DND-41 (cell line): ENCODE results near the gene WDR49.

Experiments used
- ATAC-seq: fragments of 200-7000 bp; cut with Tn5 transposase; 3 replicates; pipeline ENCODE4 v1.9.1; 2021; ENCODE audit warnings: low read depth; ENCODE audit not compliant: insufficient read depth
- DNase-seq: peaks from one replicate; pipeline ENCODE4 v3.0.0-alpha.2; 2020
- H2AFZ ChIP-seq: 2 replicates; pipeline ENCODE4 v1.6.0; 2012; ENCODE audit warnings: low read depth, low read length
- H3K27ac ChIP-seq: 2 replicates; pipeline ENCODE4 v1.5.1; 2012; ENCODE audit warnings: low read length, inconsistent platforms
- H3K27me3 ChIP-seq: fragments of 200-600 bp; sonication (generic); 2 replicates; pipeline ENCODE4 v1.6.0; 2012; ENCODE audit warnings: low read length, mild to moderate bottlenecking, inconsistent platforms; ENCODE audit not compliant: insufficient read depth, poor library complexity
- H3K36me3 ChIP-seq: 2 replicates; pipeline ENCODE4 v1.5.1; 2012; ENCODE audit warnings: low read length, inconsistent platforms; ENCODE audit not compliant: insufficient read depth
- H3K4me1 ChIP-seq: 2 replicates; pipeline ENCODE4 v1.5.1; 2012; ENCODE audit warnings: mild to moderate bottlenecking, low read length; ENCODE audit not compliant: insufficient read depth
- H3K4me2 ChIP-seq: 2 replicates; pipeline ENCODE4 v1.6.0; 2012; ENCODE audit warnings: mild to moderate bottlenecking, moderate library complexity, low read length, inconsistent platforms; ENCODE audit not compliant: insufficient read depth
- H3K4me3 ChIP-seq, 2 experiments: fragments of 200-600 bp in 1 of 2; shearing (Covaris generic) in 1 of 2; 2 replicates each; pipeline ENCODE4 v1.5.1; 2012 to 2016; ENCODE audit warnings: inconsistent platforms in 2 of 2, low read length in 2 of 2, mild to moderate bottlenecking in 2 of 2, low read depth in 1 of 2, moderate library complexity in 1 of 2
- H3K79me2 ChIP-seq: 2 replicates; pipeline ENCODE4 v1.6.0; 2012; ENCODE audit warnings: low read length, inconsistent platforms; ENCODE audit not compliant: insufficient read depth
- H3K9ac ChIP-seq: 2 replicates; pipeline ENCODE4 v1.6.0; 2012; ENCODE audit warnings: low read depth, mild to moderate bottlenecking, inconsistent platforms, low read length, moderate library complexity
- H3K9me3 ChIP-seq: 2 replicates; pipeline ENCODE4 v1.5.1; 2012; ENCODE audit warnings: low read length, moderate library complexity, mild to moderate bottlenecking, inconsistent platforms; ENCODE audit not compliant: insufficient read depth, severe bottlenecking
- H4K20me1 ChIP-seq: 2 replicates; pipeline ENCODE4 v1.6.0; 2012; ENCODE audit warnings: low read length; ENCODE audit not compliant: insufficient read depth
- EZH2 ChIP-seq: IDR thresholded peaks from 3 replicates; pipeline ENCODE4 v1.6.1; 2012; ENCODE audit warnings: borderline replicate concordance, low read depth, mild to moderate bottlenecking, moderate library complexity, low read length, inconsistent platforms; ENCODE audit not compliant: severe bottlenecking
- TF ChIP-seq, protein P1 (sequence below): IDR thresholded peaks from 2 replicates; pipeline ENCODE4 v1.5.1; 2012; ENCODE audit warnings: borderline replicate concordance, low read length, moderate library complexity, mild to moderate bottlenecking; ENCODE audit not compliant: poor library complexity, severe bottlenecking; ENCODE audit errors: extremely low read depth

The WDR49 gene

DNA sequence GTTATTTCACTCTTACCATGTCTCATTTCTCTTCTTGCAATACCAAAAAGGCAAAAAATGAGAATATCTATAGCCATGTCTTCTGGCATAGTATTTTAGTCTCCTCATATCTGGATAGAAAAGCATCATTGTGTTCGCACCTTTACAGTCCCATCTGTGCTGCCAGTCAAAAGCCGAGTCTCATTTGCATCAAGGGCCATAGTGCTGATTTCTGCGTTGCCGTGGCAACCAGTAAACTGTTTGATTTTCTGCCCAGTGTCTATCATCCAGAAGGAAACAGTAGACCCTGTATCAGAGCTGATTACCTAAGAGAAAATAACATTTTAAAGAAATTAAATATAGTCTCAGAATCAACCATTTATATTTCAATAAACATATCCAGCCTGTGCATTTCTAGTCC is 93.8 kb downstream of the WDR49 start:
- Histone ChIP-seq H3K27me3 (no peaks in the 10 kb centered on the region), H3K9me3 (no peaks in the 10 kb centered on the region), H3K79me2 (no peaks in the 10 kb centered on the region), H3K4me2 (no peak overlapping the region), H2AFZ (no peak overlapping the region), H3K4me3 (no peak overlapping the region), H4K20me1 (no peaks in the 10 kb centered on the region), H3K36me3 (no peaks in the 10 kb centered on the region), H3K27ac (no peak overlapping the region), H3K9ac (no peak overlapping the region), H3K4me1 (no peaks in the 10 kb centered on the region)
- DNase-seq (no peak), ATAC-seq (no peak)
- no peak for TF ChIP-seq EZH2
- TF ChIP-seq, protein P1, sequence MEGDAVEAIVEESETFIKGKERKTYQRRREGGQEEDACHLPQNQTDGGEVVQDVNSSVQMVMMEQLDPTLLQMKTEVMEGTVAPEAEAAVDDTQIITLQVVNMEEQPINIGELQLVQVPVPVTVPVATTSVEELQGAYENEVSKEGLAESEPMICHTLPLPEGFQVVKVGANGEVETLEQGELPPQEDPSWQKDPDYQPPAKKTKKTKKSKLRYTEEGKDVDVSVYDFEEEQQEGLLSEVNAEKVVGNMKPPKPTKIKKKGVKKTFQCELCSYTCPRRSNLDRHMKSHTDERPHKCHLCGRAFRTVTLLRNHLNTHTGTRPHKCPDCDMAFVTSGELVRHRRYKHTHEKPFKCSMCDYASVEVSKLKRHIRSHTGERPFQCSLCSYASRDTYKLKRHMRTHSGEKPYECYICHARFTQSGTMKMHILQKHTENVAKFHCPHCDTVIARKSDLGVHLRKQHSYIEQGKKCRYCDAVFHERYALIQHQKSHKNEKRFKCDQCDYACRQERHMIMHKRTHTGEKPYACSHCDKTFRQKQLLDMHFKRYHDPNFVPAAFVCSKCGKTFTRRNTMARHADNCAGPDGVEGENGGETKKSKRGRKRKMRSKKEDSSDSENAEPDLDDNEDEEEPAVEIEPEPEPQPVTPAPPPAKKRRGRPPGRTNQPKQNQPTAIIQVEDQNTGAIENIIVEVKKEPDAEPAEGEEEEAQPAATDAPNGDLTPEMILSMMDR, result no peak

DNA sequence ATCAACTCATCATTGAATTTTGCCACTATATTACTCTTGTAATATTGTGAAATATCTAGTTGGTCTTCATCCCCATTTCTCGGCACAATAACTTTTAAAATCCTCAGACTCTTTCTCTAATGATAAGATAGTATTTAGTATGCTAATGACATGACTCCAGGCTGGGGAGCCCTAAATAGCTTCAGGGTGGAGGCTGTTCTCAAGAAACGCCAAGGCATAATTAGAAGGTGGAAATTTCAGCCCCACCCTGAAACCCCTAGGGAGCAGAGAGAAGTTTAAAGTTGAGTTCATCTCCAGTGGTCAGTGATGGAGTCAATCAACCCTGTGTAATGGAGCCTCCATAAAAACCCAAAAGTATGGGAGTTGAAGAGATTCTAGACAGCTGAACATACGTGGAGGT is 98.8 kb downstream of the WDR49 start:
- DNase-seq, result no peak

DNA sequence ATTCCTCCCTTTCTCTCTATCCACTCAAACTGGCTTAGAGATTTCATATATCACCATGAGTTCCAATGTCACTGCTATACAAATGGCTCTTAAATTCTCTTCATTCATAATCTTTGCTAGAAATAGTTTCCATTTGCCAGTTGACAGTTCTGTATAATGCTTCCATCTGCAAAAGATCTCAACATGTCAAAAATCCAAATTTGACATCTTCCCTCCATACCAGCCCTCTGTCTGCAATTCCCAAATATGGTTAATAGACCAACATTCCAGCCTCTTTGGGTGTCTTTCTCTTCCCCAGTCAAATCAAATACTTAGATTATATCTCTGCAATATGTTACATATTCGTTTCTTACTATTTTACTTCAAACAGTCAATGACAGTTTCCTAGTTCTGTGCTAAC is 115.7 kb downstream of the WDR49 start:
- H3K27me3 ChIP-seq, result no peaks in the 10 kb centered on the region
- H3K36me3 ChIP-seq, result no peaks in the 10 kb centered on the region
- no peak overlapping the region for H3K9ac ChIP-seq
- no peaks in the 10 kb centered on the region for H3K79me2 ChIP-seq
- no peaks in the 10 kb centered on the region for H3K4me1 ChIP-seq
- TF ChIP-seq EZH2, result no peak
- TF ChIP-seq, protein P1, result no peak
- H4K20me1 ChIP-seq, result no peaks in the 10 kb centered on the region
- DNase-seq (no peak), ATAC-seq (no peak)
- H3K27ac ChIP-seq, result no peak overlapping the region
- H2AFZ ChIP-seq, result no peak overlapping the region
- no peak overlapping the region for H3K4me2 ChIP-seq
- no peak overlapping the region for H3K4me3 ChIP-seq
- H3K9me3 ChIP-seq, result no peaks in the 10 kb centered on the region

More for the DNA sequence above, 98.8 kb downstream of the WDR49 start:
- no peak for ATAC-seq
- Histone ChIP-seq H3K9me3 (no peaks in the 10 kb centered on the region), H4K20me1 (no peaks in the 10 kb centered on the region), H3K4me3 (no peak overlapping the region), H3K79me2 (no peaks in the 10 kb centered on the region), H3K4me1 (no peaks in the 10 kb centered on the region), H3K27ac (no peak overlapping the region), H3K9ac (no peak overlapping the region), H3K4me2 (no peak overlapping the region), H3K36me3 (no peaks in the 10 kb centered on the region), H2AFZ (no peak overlapping the region), H3K27me3 (no peaks in the 10 kb centered on the region)
- no peak for TF ChIP-seq EZH2
- TF ChIP-seq, protein P1, result no peak

DNA sequence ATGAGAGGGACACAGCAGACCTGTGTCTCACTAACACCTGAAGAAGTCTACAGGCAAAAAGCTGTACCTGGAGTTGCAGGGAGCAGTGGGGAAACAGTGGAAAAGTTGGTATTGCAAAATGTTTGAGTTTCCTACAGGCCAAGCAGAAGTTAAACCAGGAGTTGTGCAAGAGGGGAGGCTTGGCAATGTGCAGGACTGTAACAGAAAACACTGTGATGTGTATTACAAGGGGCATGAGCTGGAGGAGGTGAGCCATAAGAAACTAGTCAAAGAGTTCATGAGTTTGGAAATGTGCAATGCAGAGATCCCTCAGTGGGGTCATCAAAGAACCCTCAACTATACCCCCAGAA is 132.8 kb downstream of the WDR49 start:
- Histone ChIP-seq H4K20me1 (no peaks in the 10 kb centered on the region), H3K4me1 (no peaks in the 10 kb centered on the region), H3K9me3 (no peaks in the 10 kb centered on the region), H3K27ac (no peak overlapping the region), H3K36me3 (no peaks in the 10 kb centered on the region), H2AFZ (no peak overlapping the region), H3K9ac (no peak overlapping the region), H3K4me2 (no peak overlapping the region), H3K79me2 (no peaks in the 10 kb centered on the region), H3K4me3 (no peak overlapping the region), H3K27me3 (no peaks in the 10 kb centered on the region)
- ATAC-seq, result no peak
- DNase-seq, result no peak
- TF ChIP-seq EZH2, result no peak
- TF ChIP-seq, protein P1, result no peak
